MM.1S (cell line): ENCODE results near the gene CD44.
"Not testable (repeated sequence)": the region's sequence is repeated elsewhere in the genome, so short reads cannot be mapped to it uniquely, and the experiment has no call there.

Source experiments
- DNase-seq: peaks from one replicate; pipeline ENCODE4 v3.0.0-alpha.2; 2015
- H2AFZ ChIP-seq: fragments of 300-600 bp; sonication (generic); 2 replicates; pipeline ENCODE4 v1.6.0; 2016; ENCODE audit warnings: antibody characterized with exemption, low read length
- H3F3A ChIP-seq: fragments of 300-600 bp; sonication (generic); 2 replicates; pipeline ENCODE4 v1.6.1; 2016; ENCODE audit warnings: mild to moderate bottlenecking, antibody characterized with exemption, low read length, moderate library complexity, mixed read lengths; ENCODE audit not compliant: insufficient read depth
- H3K27ac ChIP-seq: fragments of 300-600 bp; sonication (generic); 2 replicates; pipeline ENCODE4 v1.5.1; 2016; ENCODE audit warnings: mild to moderate bottlenecking, low read length
- H3K27me3 ChIP-seq: fragments of 300-600 bp; sonication (generic); replicated peaks from 2 replicates; pipeline ENCODE4 v1.6.0; 2016; ENCODE audit warnings: low read length; ENCODE audit not compliant: insufficient read depth
- H3K36me3 ChIP-seq: fragments of 300-600 bp; sonication (generic); replicated peaks from 2 replicates; pipeline ENCODE4 v1.6.1; 2016; ENCODE audit warnings: mild to moderate bottlenecking, low read length, mixed read lengths; ENCODE audit not compliant: insufficient read depth
- H3K4me1 ChIP-seq: fragments of 300-600 bp; sonication (generic); 2 replicates; pipeline ENCODE4 v1.6.1; 2016; ENCODE audit warnings: low read length, mixed read lengths
- H3K4me2 ChIP-seq: fragments of 300-600 bp; sonication (generic); 2 replicates; pipeline ENCODE4 v1.6.0; 2016; ENCODE audit warnings: low read depth, low read length
- H3K4me3 ChIP-seq: fragments of 300-600 bp; sonication (generic); 2 replicates; pipeline ENCODE4 v1.5.1; 2016; ENCODE audit warnings: low read length, mixed read lengths
- H3K79me2 ChIP-seq: fragments of 300-600 bp; sonication (generic); 2 replicates; pipeline ENCODE4 v1.6.1; 2016; ENCODE audit warnings: mixed run types, low read length, mixed read lengths
- H3K9ac ChIP-seq: fragments of 300-600 bp; sonication (generic); 2 replicates; pipeline ENCODE4 v1.6.1; 2016; ENCODE audit warnings: low read length, mixed read lengths
- H3K9me2 ChIP-seq: fragments of 300-600 bp; sonication (generic); replicated peaks from 2 replicates; pipeline ENCODE4 v1.6.1; 2016; ENCODE audit warnings: mild to moderate bottlenecking, low read length, mixed read lengths; ENCODE audit not compliant: insufficient read depth
- H3K9me3 ChIP-seq: fragments of 300-600 bp; sonication (generic); replicated peaks from 2 replicates; pipeline ENCODE4 v1.6.1; 2016; ENCODE audit warnings: mild to moderate bottlenecking, low read length, mixed read lengths; ENCODE audit not compliant: insufficient read depth
- H4K20me1 ChIP-seq: fragments of 300-600 bp; sonication (generic); 2 replicates; pipeline ENCODE4 v1.6.1; 2016; ENCODE audit warnings: mild to moderate bottlenecking, low read length, moderate library complexity, mixed read lengths; ENCODE audit not compliant: insufficient read depth
- EZH2 ChIP-seq: fragments of 300-600 bp; sonication (generic); optimal IDR thresholded peaks from 2 replicates; pipeline ENCODE3; 2017; ENCODE audit warnings: low read depth, mild to moderate bottlenecking, antibody characterized with exemption, low read length, mixed read lengths
- EZH2phosphoT487 ChIP-seq: fragments of 300-600 bp; sonication (generic); IDR thresholded peaks from 2 replicates; pipeline ENCODE4 v1.6.1; 2018; ENCODE audit warnings: antibody characterized with exemption, low read length
- TF ChIP-seq, protein P1 (sequence below): fragments of 300-600 bp; sonication (generic); IDR thresholded peaks from 2 replicates; pipeline ENCODE4 v1.5.1; 2016; ENCODE audit warnings: antibody characterized with exemption, low read length, mixed read lengths

The CD44 gene

DNA sequence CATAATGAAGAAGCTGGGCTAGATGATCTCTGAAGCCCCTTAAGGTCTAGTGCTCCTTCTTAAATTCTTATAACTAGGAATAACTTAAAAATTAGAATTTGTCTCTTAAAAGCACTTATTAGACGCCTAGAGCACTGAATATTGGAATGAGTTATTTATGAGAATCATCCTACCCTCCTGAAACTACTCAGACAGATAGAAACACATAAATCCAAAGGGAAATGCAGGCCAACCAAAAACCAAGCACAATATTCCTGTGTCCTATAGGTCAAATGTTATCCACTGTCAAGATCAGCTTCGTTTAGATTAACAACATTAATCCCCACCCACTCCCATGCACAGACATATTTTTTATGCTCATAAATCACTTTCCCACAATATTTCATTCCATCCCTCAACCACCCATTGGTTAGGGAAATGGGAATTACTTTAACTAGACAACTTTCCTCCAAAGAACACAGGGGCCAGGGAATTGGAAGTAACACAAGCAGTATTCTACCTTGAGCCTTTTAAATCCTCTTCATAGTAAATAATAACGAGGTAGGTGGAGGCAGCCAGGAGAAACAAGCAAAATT, 87.1 kb downstream of the CD44 start:
- no peak overlapping the region for H3K4me3 ChIP-seq
- no peaks in the 10 kb centered on the region for H3K9me3 ChIP-seq
- TF ChIP-seq, protein P1, sequence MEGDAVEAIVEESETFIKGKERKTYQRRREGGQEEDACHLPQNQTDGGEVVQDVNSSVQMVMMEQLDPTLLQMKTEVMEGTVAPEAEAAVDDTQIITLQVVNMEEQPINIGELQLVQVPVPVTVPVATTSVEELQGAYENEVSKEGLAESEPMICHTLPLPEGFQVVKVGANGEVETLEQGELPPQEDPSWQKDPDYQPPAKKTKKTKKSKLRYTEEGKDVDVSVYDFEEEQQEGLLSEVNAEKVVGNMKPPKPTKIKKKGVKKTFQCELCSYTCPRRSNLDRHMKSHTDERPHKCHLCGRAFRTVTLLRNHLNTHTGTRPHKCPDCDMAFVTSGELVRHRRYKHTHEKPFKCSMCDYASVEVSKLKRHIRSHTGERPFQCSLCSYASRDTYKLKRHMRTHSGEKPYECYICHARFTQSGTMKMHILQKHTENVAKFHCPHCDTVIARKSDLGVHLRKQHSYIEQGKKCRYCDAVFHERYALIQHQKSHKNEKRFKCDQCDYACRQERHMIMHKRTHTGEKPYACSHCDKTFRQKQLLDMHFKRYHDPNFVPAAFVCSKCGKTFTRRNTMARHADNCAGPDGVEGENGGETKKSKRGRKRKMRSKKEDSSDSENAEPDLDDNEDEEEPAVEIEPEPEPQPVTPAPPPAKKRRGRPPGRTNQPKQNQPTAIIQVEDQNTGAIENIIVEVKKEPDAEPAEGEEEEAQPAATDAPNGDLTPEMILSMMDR = no peak
- TF ChIP-seq EZH2 = no peak
- TF ChIP-seq EZH2phosphoT487 = no peak
- H3K79me2 ChIP-seq = no peaks in the 10 kb centered on the region
- H3F3A ChIP-seq = 0 out of 2 replicates have a peak, but pooled peaks cover 5% of the 10 kb centered on the region
- no peaks in the 10 kb centered on the region for H3K9me2 ChIP-seq
- no peaks in the 10 kb centered on the region for H3K27me3 ChIP-seq
- no peaks in the 10 kb centered on the region for H3K4me1 ChIP-seq
- H4K20me1 ChIP-seq = no peaks in the 10 kb centered on the region
- H3K27ac ChIP-seq = no peak overlapping the region
- no peak overlapping the region for H3K4me2 ChIP-seq
- H3K36me3 ChIP-seq = peaks cover 21% of the 10 kb centered on the region
- DNase-seq = no peak
- H3K9ac ChIP-seq = no peak overlapping the region
- H2AFZ ChIP-seq = no peak overlapping the region

DNA sequence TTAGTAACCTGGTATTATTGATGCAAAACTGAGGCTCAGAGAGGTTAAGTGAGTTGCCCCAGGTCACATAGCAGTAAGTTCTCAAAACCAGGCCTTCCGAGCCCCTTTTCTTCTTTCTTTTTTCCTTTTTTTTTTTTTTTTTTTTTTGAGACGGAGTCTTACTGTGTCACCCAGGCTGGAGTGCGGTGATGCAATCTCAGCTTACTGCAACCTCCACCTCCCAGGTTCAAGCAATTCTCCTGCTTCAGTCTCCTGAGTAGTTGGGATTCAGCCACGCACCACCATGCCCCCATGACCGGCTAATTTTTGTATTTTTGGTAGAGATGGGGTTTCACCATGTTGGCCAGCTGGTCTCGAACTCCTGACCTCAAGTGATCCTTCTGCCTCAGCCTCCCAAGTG, 87.8 kb downstream of the CD44 start:
- not testable (repeated sequence) for H3F3A ChIP-seq, H3K4me2 ChIP-seq, DNase-seq, H3K4me3 ChIP-seq, H3K27me3 ChIP-seq, H3K4me1 ChIP-seq, H2AFZ ChIP-seq, H3K27ac ChIP-seq, H3K79me2 ChIP-seq, H3K9me2 ChIP-seq, H3K9ac ChIP-seq, H4K20me1 ChIP-seq, H3K9me3 ChIP-seq
- H3K36me3 ChIP-seq = peaks cover 21% of the 10 kb centered on the region

DNA sequence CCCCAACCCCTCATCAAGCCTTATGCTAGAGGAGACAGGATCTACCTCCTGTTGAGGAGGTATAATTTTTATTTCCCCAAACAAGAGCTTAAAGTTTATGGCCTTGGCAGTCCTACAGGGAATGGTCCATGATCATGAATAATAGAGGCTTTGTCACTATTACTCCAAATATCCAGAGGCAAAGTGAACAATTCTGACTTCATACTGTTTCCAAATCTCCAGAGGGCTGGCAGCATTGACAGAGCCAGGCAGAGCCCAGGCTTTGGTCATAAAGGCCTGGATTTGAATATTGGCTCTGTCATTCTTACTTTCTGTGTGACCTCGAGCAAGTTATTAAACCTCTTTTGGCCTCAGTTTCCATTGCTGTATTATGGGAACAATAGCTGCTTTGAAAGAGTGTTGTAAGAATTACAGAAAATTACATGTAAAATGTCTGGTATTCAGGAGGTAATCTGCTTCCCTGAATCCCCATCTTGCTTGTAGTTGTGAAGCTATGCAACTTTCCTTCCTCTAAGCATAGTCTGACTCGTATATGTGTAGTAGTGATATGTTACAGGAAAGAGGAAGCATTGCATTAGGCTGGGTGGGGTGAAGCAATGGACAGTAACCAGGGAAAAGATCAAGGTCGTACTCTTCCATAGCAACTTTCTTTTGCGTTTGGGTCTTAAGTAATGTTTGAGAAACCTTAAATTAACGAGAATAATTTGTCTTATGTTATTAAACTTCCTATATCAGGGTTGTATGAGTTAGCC, 88.8 kb downstream of the CD44 start:
- 0 out of 2 replicates have a peak, but pooled peaks cover 13% of the 10 kb centered on the region for H3F3A ChIP-seq
- H3K9me2 ChIP-seq = no peaks in the 10 kb centered on the region
- H2AFZ ChIP-seq = no peak overlapping the region
- H3K27ac ChIP-seq = no peak overlapping the region
- no peak overlapping the region for H3K9ac ChIP-seq
- no peaks in the 10 kb centered on the region for H3K79me2 ChIP-seq
- no peak for TF ChIP-seq EZH2phosphoT487
- no peak for TF ChIP-seq EZH2
- TF ChIP-seq, protein P1 = no peak
- no peaks in the 10 kb centered on the region for H3K4me1 ChIP-seq
- H3K36me3 ChIP-seq = peaks cover 19% of the 10 kb centered on the region
- H3K4me3 ChIP-seq = no peak overlapping the region
- no peaks in the 10 kb centered on the region for H3K27me3 ChIP-seq
- DNase-seq = no peak
- no peaks in the 10 kb centered on the region for H3K9me3 ChIP-seq
- H3K4me2 ChIP-seq = no peak overlapping the region
- no peaks in the 10 kb centered on the region for H4K20me1 ChIP-seq

DNA sequence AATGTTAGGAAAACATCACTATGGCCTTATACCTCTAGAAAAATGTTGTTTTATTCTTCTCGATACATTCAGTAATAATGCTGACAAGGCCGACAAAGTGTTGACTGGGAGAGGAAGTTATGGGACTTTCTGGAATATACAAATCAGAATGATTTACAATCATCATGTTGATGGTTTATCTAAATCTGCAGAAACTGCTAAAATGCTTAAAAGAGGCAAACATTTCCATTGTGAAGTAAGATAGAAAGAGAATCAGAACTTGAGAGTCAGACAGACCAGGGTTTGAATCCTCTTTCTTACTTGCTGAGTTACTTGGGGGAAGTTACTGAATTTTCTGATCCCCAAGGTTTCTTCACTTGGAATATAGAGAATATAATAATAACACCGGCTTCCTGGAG, 89.4 kb downstream of the CD44 start:
- Histone ChIP-seq H3K9ac (no peak overlapping the region), H3K27ac (no peak overlapping the region), H3K4me2 (no peak overlapping the region), H3K9me3 (no peaks in the 10 kb centered on the region), H3K27me3 (no peaks in the 10 kb centered on the region), H3K9me2 (no peaks in the 10 kb centered on the region), H3K36me3 (peaks cover 13% of the 10 kb centered on the region), H3K4me1 (0 out of 2 replicates have a peak, but pooled peaks cover under 1% of the 10 kb centered on the region), H3F3A (peaks cover 16% of the 10 kb centered on the region; the same call in 1 of the 2 replicates), H4K20me1 (no peaks in the 10 kb centered on the region), H2AFZ (no peak overlapping the region), H3K79me2 (no peaks in the 10 kb centered on the region), H3K4me3 (no peak overlapping the region)
- DNase-seq = no peak
- TF ChIP-seq, protein P1 = no peak
- no peak for TF ChIP-seq EZH2
- no peak for TF ChIP-seq EZH2phosphoT487
